Gastrocnemius medialis (tissue), 4 donors: Measurements from ENCODE around the gene FKBP5.

Experiments
- CTCF ChIP-seq, 5 experiments: fragments of 450-650 bp in 3 of 5; fragments of 200-600 bp in 2 of 5; sonication (generic) in 2 of 5; IDR thresholded peaks in 4 of 5; conservative IDR thresholded peaks in 1 of 5; 1 replicate in 4 of 5; 2 replicates in 1 of 5; pipeline ENCODE4 v1.5.1; 2016 to 2019; ENCODE audit warnings: antibody characterized with exemption in 5 of 5, mild to moderate bottlenecking in 3 of 5, moderate library complexity in 3 of 5
- POLR2A ChIP-seq, 2 donors: fragments of 450-650 bp; IDR thresholded peaks; one replicate each; pipeline ENCODE4 v1.6.1; 2017; ENCODE audit warnings: antibody characterized with exemption in 2 of 2, mild to moderate bottlenecking in 2 of 2, moderate library complexity in 2 of 2

DNA sequence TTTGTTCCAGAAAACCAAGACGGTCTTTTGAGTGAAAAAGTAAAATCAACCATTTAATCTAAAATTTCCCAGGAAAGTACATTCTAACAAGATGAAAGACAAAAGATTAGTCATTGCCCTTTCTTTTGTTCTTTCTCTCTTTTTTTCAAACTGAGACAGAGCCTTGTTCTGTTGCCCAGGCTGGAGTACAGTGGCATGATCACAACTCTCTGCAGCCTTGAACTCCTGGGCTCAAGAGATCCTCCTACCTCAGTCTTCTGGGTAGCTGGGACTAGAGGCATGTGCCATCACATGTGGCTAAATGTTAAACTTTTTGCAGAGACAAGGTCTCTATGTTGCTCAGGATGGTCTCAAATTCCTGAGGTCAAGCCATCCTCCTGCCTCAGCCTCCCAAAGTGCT, 75.0 kb downstream of the FKBP5 start:
- TF ChIP-seq CTCF (IDR thresholded peaks at IDR 0.05 in 4 of 5, conservative IDR thresholded peaks at IDR 0.05 in 1 of 5) (no peak), POLR2A (IDR thresholded peaks at IDR 0.05) (no peak)
